HCT116 (cell line): Measurements from ENCODE around the gene MSH4.

ENCODE experiments used
- CBX3 ChIP-seq: IDR thresholded peaks from 2 replicates; pipeline ENCODE4 v1.6.1; 2012; ENCODE audit warnings: low read depth
- EZH2 ChIP-seq: fragments of 200-600 bp; sonication (generic); IDR thresholded peaks from 2 replicates; pipeline ENCODE4 v1.6.1; 2017; ENCODE audit warnings: antibody characterized with exemption, mixed run types
- FOSL1 ChIP-seq: IDR thresholded peaks from 2 replicates; pipeline ENCODE4 v1.6.1; 2012; ENCODE audit warnings: low read depth
- POLR2A ChIP-seq: IDR thresholded peaks from 2 replicates; pipeline ENCODE4 v1.7.0; 2011; ENCODE audit warnings: borderline replicate concordance; ENCODE audit not compliant: insufficient read depth, insufficient read length; ENCODE audit errors: extremely low read depth
- POLR2AphosphoS5 ChIP-seq: IDR thresholded peaks from 2 replicates; pipeline ENCODE4 v1.6.1; 2011; ENCODE audit warnings: mild to moderate bottlenecking, low read depth, low read length, moderate library complexity
- RAD21 ChIP-seq: IDR thresholded peaks from 2 replicates; pipeline ENCODE4 v1.6.1; 2012; ENCODE audit warnings: low read depth, mild to moderate bottlenecking
- YY1 ChIP-seq: IDR thresholded peaks from 2 replicates; pipeline ENCODE4 v1.6.1; 2011; ENCODE audit warnings: low read length, low read depth, moderate library complexity, mild to moderate bottlenecking; ENCODE audit not compliant: insufficient replicate concordance; ENCODE audit errors: extremely low read depth
- TF ChIP-seq, protein P1 (sequence below), 3 experiments: fragments of 200-600 bp in 1 of 3; sonication (generic) in 1 of 3; IDR thresholded peaks in 2 of 3; conservative IDR thresholded peaks in 1 of 3; 2 replicates each; pipeline ENCODE4 v1.5.1; 2012 to 2017; ENCODE audit warnings: low read depth in 2 of 3, low read length in 2 of 3, antibody characterized with exemption in 1 of 3, borderline replicate concordance in 1 of 3, control low read depth in 1 of 3, mild to moderate bottlenecking in 1 of 3, mixed read lengths in 1 of 3, mixed run types in 1 of 3, moderate library complexity in 1 of 3; ENCODE audit not compliant: insufficient read depth in 1 of 3
- TF ChIP-seq, protein P2 (sequence below): IDR thresholded peaks from 2 replicates; pipeline ENCODE4 v1.6.1; 2011; ENCODE audit warnings: mild to moderate bottlenecking, low read length, moderate library complexity; ENCODE audit not compliant: insufficient replicate concordance; ENCODE audit errors: extremely low read depth
- TF ChIP-seq, protein P3 (sequence below): IDR thresholded peaks from 2 replicates; pipeline ENCODE4 v1.6.1; 2012

DNA sequence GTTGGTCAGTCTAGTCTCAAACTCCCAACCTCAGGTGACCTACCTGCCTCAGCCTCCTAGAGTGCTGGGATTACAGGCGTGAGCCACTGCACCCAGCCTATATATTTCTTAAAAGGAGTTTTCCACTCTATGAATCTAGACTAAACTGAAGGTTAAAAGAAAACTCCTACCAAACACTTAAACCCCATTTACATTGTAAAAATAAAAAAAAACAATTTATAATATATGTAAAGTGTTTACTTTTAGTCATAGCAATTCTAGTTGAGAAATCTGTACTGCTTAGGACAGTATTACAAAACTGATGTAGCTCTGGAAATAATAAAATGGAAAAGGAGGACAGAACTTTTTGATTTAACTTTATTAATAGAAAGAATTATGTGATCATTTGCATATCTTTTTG lies 126.0 kb downstream of the MSH4 start:
- TF ChIP-seq, protein P1, sequence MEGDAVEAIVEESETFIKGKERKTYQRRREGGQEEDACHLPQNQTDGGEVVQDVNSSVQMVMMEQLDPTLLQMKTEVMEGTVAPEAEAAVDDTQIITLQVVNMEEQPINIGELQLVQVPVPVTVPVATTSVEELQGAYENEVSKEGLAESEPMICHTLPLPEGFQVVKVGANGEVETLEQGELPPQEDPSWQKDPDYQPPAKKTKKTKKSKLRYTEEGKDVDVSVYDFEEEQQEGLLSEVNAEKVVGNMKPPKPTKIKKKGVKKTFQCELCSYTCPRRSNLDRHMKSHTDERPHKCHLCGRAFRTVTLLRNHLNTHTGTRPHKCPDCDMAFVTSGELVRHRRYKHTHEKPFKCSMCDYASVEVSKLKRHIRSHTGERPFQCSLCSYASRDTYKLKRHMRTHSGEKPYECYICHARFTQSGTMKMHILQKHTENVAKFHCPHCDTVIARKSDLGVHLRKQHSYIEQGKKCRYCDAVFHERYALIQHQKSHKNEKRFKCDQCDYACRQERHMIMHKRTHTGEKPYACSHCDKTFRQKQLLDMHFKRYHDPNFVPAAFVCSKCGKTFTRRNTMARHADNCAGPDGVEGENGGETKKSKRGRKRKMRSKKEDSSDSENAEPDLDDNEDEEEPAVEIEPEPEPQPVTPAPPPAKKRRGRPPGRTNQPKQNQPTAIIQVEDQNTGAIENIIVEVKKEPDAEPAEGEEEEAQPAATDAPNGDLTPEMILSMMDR (IDR thresholded peaks at IDR 0.05 in 2 of 3, conservative IDR thresholded peaks at IDR 0.05 in 1 of 3; ENCODE audit: borderline replicate concordance in 1 of 3, insufficient read depth in 1 of 3, low read depth in 2 of 3, low read length in 2 of 3), result no peak
- TF ChIP-seq RAD21 (no peak), YY1 (no peak), POLR2A (no peak), CBX3 (no peak), FOSL1 (no peak), POLR2AphosphoS5 (no peak), EZH2 (no peak)
- TF ChIP-seq, protein P2, sequence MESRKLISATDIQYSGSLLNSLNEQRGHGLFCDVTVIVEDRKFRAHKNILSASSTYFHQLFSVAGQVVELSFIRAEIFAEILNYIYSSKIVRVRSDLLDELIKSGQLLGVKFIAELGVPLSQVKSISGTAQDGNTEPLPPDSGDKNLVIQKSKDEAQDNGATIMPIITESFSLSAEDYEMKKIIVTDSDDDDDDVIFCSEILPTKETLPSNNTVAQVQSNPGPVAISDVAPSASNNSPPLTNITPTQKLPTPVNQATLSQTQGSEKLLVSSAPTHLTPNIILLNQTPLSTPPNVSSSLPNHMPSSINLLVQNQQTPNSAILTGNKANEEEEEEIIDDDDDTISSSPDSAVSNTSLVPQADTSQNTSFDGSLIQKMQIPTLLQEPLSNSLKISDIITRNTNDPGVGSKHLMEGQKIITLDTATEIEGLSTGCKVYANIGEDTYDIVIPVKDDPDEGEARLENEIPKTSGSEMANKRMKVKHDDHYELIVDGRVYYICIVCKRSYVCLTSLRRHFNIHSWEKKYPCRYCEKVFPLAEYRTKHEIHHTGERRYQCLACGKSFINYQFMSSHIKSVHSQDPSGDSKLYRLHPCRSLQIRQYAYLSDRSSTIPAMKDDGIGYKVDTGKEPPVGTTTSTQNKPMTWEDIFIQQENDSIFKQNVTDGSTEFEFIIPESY, result no peak
- TF ChIP-seq, protein P3, sequence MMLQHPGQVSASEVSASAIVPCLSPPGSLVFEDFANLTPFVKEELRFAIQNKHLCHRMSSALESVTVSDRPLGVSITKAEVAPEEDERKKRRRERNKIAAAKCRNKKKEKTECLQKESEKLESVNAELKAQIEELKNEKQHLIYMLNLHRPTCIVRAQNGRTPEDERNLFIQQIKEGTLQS, result no peak
